Glutamatergic neuron (in vitro differentiated cells): ENCODE results near the gene KIAA1614. TPM values are rescaled to one million over a fixed set of nuclear protein-coding genes. Genes with fewer than 3 reads are reported as not detected.

Experiments used
- DNase-seq: peaks from one replicate; pipeline ENCODE4 v3.0.0; 2022
- H3K27ac Mint-ChIP-seq: one replicate; pipeline ENCODE4 v1.8.0; 2020; ENCODE audit warnings: mild to moderate bottlenecking, mixed read lengths, inconsistent platforms; ENCODE audit not compliant: unreplicated experiment
- H3K27me3 Mint-ChIP-seq: one replicate; pipeline ENCODE4 v1.8.0; 2020; ENCODE audit warnings: mild to moderate bottlenecking, moderate library complexity, mixed read lengths, inconsistent platforms; ENCODE audit not compliant: unreplicated experiment
- H3K36me3 Mint-ChIP-seq: one replicate; pipeline ENCODE4 v1.8.0; 2020; ENCODE audit warnings: mild to moderate bottlenecking, mixed read lengths, inconsistent platforms; ENCODE audit not compliant: unreplicated experiment
- H3K4me1 Mint-ChIP-seq: one replicate; pipeline ENCODE4 v1.8.0; 2020; ENCODE audit warnings: mild to moderate bottlenecking, low read depth, mixed read lengths, inconsistent platforms; ENCODE audit not compliant: unreplicated experiment
- H3K4me3 Mint-ChIP-seq: one replicate; pipeline ENCODE4 v1.8.0; 2020; ENCODE audit warnings: mild to moderate bottlenecking, mixed read lengths, inconsistent platforms; ENCODE audit not compliant: unreplicated experiment
- H3K9me3 Mint-ChIP-seq: one replicate; pipeline ENCODE4 v1.8.0; 2020; ENCODE audit warnings: mild to moderate bottlenecking, moderate library complexity, mixed read lengths, inconsistent platforms; ENCODE audit not compliant: unreplicated experiment
- CTCF ChIP-seq: fragments of 200-600 bp; sonication (generic); IDR thresholded peaks from one replicate; pipeline ENCODE4 v1.5.0; 2021; ENCODE audit not compliant: partially characterized antibody, unreplicated experiment
- total RNA-seq: library from RNA; stranded (reverse); fragmentation: NEBNext Ultra II Directional; extraction: Animal tissue kit (Norgen Biotek cat#: 25700); gene quantifications from one replicate; pipeline ENCODE4 v1.2.1, GENCODE V29; 2021; ENCODE audit not compliant: unreplicated experiment

Gene KIAA1614
- total RNA-seq, 1 donor from 2014 or later: 4.1 TPM

GRCh38 chr1:180946056-180946455 lies 33.4 kb downstream of the KIAA1614 start:
- no peak for DNase-seq
- Mint-ChIP-seq H3K4me1 (peaks cover 21% of the 10 kb centered on the region), H3K4me3 (no peak overlapping the region), H3K27me3 (peaks cover 7% of the 10 kb centered on the region), H3K9me3 (peaks cover 20% of the 10 kb centered on the region), H3K27ac (no peak overlapping the region), H3K36me3 (peaks cover 10% of the 10 kb centered on the region)
- no peak for TF ChIP-seq CTCF

- Mint-ChIP-seq H3K27ac (no peak overlapping the region), H3K9me3 (peaks cover 20% of the 10 kb centered on the region), H3K27me3 (peaks cover 6% of the 10 kb centered on the region), H3K4me1 (peaks cover 25% of the 10 kb centered on the region), H3K36me3 (peaks cover 10% of the 10 kb centered on the region), H3K4me3 (no peak overlapping the region)
- DNase-seq: no peak
- no peak for TF ChIP-seq CTCF
These were observed 34.1 kb downstream of the KIAA1614 start for GRCh38 chr1:180946541-180947498.

GRCh38 chr1:180947499-180947885 lies 34.8 kb downstream of the KIAA1614 start:
- no peak overlapping the region for H3K27ac Mint-ChIP-seq
- DNase-seq: no peak
- TF ChIP-seq CTCF: no peak

GRCh38 chr1:180947901-180948640 lies 35.4 kb downstream of the KIAA1614 start:
- Mint-ChIP-seq H3K36me3 (peaks cover 10% of the 10 kb centered on the region), H3K4me3 (no peak overlapping the region), H3K27me3 (peaks cover 3% of the 10 kb centered on the region), H3K27ac (peak overlapping the region; percentile 6), H3K4me1 (peaks cover 24% of the 10 kb centered on the region), H3K9me3 (peaks cover 18% of the 10 kb centered on the region)
- TF ChIP-seq CTCF: no peak
- DNase-seq: no peak

More at GRCh38 chr1:180947499-180947885, 34.8 kb downstream of the KIAA1614 start:
- no peak overlapping the region for H3K4me3 Mint-ChIP-seq
- H3K9me3 Mint-ChIP-seq: peaks cover 20% of the 10 kb centered on the region
- peaks cover 10% of the 10 kb centered on the region for H3K36me3 Mint-ChIP-seq
- peaks cover 6% of the 10 kb centered on the region for H3K27me3 Mint-ChIP-seq
- peaks cover 26% of the 10 kb centered on the region for H3K4me1 Mint-ChIP-seq
